HEK293T (cell line): ENCODE measurements around the gene CXCR2.
A peak's percentile ranks its signal among the peaks of the same experiment; 100 is the strongest.

Source experiments
- CTCF ChIA-PET: fragments of 350-600 bp; formaldehyde crosslinking; extraction: SDS; loops from one replicate; lab custom pipeline; 2021; ENCODE audit warnings: antibody characterized with exemption, inconsistent platforms; lab: Yijun Ruan, JAX
- POLR2A ChIA-PET: fragments of 350-600 bp; formaldehyde crosslinking; extraction: SDS; loops from one replicate; lab custom pipeline; 2020; ENCODE audit warnings: antibody characterized with exemption, inconsistent platforms; lab: Yijun Ruan, JAX
- DNase-seq: peaks from one replicate; pipeline ENCODE4 v3.0.0; 2012; ENCODE audit warnings: mixed read lengths; ENCODE audit errors: extremely low spot score
- ARNT ChIP-seq: fragments of 450-650 bp; IDR thresholded peaks from 2 replicates; pipeline ENCODE4 v1.6.1; 2017; ENCODE audit warnings: mild to moderate bottlenecking
- L3MBTL2 ChIP-seq: fragments of 450-650 bp; conservative IDR thresholded peaks from 2 replicates; pipeline ENCODE4 v1.6.1; 2016; ENCODE audit warnings: mild to moderate bottlenecking
- TF ChIP-seq, protein P1 (sequence below): fragments of 450-650 bp; IDR thresholded peaks from 2 replicates; pipeline ENCODE4 v1.6.1; 2016

CXCR2 gene

DNA sequence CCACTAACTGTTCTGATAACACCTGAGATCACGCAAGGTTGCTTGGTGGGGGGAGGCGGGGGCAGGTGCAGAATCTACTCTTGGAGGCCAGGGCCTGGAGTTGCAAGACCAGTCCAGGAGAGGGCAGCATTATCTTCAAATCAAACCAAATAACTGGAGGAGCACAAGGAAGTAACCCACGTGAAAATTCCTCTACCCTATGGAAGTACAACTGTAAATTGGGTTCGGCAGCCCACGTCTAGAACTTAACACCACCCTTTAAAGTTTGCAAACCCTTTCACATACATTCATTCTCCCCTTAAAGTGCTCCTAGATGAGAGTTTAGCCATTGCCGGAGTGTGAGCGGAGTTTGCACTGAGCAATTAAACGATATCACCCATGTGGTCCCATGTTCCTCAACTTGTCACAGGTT is 60.5 kb downstream of the CXCR2 start:
- CTCF ChIA-PET, result no interaction called here
- no peak for TF ChIP-seq ARNT
- TF ChIP-seq, protein P1, sequence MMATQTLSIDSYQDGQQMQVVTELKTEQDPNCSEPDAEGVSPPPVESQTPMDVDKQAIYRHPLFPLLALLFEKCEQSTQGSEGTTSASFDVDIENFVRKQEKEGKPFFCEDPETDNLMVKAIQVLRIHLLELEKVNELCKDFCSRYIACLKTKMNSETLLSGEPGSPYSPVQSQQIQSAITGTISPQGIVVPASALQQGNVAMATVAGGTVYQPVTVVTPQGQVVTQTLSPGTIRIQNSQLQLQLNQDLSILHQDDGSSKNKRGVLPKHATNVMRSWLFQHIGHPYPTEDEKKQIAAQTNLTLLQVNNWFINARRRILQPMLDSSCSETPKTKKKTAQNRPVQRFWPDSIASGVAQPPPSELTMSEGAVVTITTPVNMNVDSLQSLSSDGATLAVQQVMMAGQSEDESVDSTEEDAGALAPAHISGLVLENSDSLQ, result no peak
- peak; percentile 49; the same call in 1 of the 2 replicates for TF ChIP-seq L3MBTL2
- DNase-seq, result peak; percentile 81
- POLR2A ChIA-PET, result no interaction called here
